IPS DF 4.7 (cell line): Measurements from ENCODE around the gene JPH3.
"Not testable (repeated sequence)": the region's sequence is repeated elsewhere in the genome, so short reads cannot be mapped to it uniquely, and the experiment has no call there.

ENCODE experiments used
- DNase-seq: peaks from one replicate; pipeline ENCODE4 v3.0.0-alpha.2; 2013; ENCODE audit warnings: low spot score; ENCODE audit errors: extremely low read depth

JPH3 gene

DNA sequence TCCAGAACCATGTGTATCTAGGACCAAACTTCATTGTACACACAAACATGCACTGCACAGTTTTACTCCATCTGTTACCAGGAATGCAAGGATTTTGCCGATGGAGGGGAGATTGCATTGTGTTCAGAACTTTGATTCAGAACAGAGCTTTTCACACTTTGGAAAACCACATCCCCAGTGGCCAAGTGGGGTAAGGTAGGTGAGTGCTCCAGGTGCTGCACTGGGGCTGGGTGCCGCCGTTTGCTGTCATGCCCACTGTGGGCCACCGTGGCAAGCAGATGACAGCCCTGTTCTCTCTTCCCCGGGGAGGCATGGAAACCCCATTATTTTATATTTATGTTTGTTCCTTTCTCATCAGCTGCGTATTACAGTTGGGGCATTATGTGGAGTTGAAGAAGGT lies 29.3 kb upstream of the JPH3 start:
- DNase-seq: no peak

DNA sequence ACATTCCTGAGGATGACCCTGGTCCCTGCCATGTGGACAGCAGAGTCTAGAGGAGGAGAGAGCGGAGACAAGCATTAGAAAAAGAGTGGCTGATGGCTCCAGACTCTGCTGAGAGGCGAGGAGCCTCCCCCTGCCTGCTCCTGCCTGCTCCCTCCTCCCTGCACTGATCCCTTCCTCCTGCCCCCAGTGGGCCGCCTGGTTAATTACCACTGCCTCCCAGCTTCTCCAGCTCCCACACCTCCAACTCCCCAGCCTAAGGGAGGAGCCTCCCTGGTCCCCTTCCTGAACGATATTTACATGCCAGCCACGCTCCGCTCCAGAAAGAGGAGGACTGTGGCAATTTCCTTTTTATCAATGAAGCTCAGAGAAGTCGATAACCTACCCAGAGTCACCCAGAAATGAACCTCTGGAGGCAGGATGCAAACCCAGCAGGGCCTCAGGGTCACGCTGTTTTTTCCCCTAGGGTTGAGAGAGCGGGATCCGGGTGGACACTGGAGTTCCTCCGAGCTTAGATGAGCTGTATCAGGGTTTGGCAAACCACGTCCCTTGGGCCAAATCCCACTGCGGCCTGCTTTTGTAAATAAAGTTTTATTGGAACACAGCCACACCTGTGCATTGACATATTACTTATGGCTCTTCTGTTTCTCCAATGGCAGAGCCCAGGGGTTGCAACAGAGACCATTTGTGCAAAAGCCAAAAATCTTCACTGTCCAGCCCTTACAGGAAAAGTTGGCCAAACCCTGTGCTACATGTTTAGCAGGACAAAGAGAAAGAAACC lies 27.1 kb upstream of the JPH3 start:
- no peak for DNase-seq

- DNase-seq: no peak
Observed at GRCh38 chr16:87576171-87576570, 26.1 kb upstream of the JPH3 start.

GRCh38 chr16:87578142-87578930 lies 24.0 kb upstream of the JPH3 start:
- not testable (repeated sequence) for DNase-seq

GRCh38 chr16:87579691-87580090 lies 22.6 kb upstream of the JPH3 start:
- no peak for DNase-seq

DNA sequence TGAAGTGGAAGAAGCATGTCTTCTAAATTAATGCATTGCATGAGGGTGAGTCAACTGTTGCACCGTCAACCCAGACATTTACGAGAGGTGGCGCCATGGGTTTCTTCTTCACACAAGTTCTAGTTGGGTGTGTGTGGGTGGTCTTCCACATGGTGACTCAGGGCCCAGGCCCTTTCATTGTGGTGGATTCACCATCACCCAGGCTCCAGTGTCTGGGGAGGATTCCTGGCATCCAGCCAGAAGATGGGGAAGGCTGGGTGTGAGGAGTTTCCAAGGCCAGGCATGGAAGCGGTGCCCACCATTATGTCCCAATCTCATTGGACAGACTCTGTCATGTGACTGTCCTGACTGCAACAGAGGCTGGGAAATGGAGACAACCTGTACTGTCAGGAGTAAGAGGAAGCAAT lies 21.4 kb upstream of the JPH3 start:
- no peak for DNase-seq

- no peak for DNase-seq
Observed at GRCh38 chr16:87581857-87582215, 20.5 kb upstream of the JPH3 start.

DNA sequence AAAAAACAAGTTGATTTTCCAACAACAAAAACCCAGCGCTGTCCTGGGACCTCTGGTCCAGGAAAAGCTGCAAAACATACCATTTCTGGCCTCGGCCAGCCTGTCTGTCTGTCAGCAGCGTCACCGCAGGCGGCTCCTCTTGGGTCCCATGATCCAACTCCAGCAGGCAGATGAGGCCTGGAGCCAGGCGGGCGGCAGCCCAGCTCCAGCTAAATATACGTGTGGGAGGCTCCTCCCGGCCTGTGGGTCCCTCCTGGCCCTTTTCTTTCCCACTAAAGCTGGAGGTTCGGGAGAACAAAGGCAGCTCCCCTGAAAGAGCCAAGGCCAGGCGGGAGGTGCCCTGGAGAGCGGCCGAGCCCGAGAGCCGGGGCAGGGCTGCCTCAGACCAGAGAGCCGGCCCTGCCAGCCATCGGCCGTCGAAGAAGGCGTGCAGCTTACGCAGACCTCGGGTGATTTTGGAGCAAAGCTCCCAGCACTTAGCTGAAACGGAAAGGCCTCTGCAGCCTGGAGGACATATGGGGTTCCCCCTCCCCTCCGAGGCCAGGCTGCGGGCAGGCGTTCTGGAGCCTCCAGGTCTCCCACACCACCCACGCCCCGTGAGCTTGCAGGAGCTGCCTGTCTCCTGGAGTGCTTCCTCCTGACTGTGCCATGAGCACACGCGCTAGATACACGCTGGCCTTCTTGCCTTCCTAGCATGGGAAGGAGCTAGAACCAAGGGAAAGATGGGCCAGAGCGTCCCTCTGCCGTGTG lies 19.9 kb upstream of the JPH3 start:
- no peak for DNase-seq

DNA sequence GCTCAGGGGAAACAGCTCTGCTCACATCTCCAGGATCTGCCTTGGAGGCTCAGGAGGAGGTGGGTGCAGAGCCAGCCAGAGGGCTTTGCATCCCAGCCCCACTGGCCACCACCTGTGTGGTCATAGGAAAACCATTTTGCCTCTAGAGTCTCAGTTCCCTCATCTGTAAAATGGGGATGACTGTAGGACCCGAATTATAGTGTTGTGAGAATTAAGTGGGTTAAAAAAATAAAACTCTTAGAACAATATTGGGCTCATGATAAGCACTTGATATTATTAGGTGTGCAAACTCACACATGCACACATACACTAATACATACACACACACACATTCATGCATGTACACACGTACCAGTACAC lies 19.4 kb upstream of the JPH3 start:
- DNase-seq: no peak

- DNase-seq: no peak
Observed at GRCh38 chr16:87583453-87584131, 18.7 kb upstream of the JPH3 start.

DNA sequence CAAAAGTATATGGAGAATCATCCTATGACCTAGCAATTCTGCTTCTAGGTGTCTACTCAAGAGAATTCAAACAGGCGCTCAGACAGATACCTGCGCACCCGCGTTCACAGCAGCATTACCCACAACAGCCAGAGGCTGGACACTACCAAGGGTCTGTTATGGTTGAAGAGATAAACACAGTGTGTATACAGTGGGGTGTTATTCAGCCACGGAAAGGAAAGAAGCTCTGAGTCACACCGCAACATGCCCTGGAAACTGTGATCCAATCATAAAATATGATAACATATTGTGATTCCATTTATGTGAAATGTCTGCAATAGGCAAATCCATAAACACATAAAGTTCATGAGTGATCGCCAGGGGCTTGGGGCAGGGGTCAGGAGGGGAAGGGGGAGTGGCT lies 18.0 kb upstream of the JPH3 start:
- DNase-seq: no peak

DNA sequence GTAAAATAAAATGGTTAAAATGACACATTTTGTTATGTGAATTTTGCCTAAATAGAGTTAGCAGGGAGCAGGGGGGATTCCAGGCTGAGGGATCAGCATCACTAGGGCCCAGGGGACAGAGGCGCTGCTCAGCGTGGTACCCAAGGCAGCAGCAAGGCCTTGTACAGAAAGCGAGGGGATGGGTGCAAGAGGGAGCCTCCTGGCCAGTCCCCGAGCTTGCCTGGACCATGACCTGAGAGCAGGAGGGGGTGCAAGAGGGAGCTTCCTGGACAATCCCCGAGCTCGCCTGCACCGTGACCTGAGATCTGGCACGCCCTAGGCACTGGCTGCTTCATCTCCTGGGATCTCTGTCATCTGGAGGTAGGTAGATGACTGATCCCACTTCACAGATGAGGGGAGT lies 17.3 kb upstream of the JPH3 start:
- no peak for DNase-seq

GRCh38 chr16:87585442-87586200 lies 16.7 kb upstream of the JPH3 start:
- no peak for DNase-seq

GRCh38 chr16:87586201-87586782 lies 16.0 kb upstream of the JPH3 start:
- no peak for DNase-seq

GRCh38 chr16:87587636-87588035 lies 14.7 kb upstream of the JPH3 start:
- DNase-seq: no peak

- DNase-seq: no peak
Observed at GRCh38 chr16:87592018-87592712, 10.1 kb upstream of the JPH3 start.

DNA sequence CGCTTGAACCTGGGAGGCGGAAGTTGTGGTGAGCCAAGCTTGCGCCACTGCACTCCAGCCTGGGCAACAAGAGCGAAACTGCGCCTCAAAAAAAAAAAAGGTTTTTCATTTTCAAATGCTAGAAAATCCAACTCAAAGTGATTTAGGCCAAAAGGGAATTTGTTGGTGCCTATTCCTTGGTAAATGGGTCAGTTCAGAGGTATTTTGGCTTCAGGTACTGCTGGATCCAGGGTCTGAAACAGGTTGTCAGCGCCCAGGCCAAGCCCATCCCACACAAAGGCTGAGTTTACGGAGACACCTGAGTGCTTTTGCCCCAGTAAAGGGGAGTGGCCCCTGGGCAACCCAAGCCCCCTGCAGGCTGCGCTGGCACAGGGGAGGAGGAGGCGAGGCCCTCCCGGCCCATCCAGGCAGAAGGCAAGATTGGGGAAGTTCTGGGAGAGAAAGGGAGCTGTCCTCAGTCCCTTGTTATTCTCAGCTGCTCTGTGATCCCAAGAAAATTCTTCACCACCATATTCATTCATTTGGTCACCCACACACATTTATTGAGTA lies 8.5 kb upstream of the JPH3 start:
- no peak for DNase-seq

DNA sequence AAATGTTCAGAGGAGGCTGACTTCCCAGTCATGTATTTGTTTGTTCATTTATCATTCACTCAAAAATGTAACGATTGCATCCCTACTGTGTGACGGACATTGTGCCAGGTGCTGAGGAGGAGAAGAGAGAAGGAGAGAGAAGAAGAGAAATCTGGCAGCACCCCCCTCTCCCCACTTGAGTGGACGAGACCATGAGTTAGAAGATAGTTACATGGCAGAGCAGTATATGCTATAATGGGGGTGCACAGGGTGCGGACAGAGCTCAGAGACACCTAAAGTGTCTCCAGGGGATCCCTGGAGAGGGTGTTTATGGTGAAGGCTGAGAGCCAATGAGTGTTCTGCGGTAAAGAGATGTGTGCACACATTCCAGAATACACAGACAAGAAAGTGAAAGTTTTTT lies 6.6 kb upstream of the JPH3 start:
- no peak for DNase-seq

DNA sequence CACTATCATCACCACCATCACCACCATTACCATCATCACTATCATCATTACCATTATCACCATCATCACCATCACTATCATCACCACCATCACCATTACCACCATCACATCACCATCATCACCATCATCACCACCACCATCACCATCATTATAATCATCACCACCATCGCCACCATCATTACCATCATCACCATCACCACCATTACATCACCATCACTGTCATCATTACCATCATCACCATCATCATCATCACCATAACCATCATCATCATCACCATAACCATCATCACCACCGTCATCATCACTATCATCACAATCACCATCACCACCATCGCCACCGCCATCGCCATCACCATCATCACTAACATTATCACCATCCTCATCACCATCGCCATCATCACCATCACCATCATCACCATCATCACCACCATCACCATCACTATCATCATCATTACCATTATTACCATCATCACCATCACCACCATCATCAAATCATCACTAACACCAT lies 4.9 kb upstream of the JPH3 start:
- no peak for DNase-seq

- no peak for DNase-seq
Observed at GRCh38 chr16:87598431-87598830, 3.9 kb upstream of the JPH3 start.
